Ishikawa (cell line): ENCODE results near the gene VAPB.

Experiments used
- CEBPB ChIP-seq: IDR thresholded peaks from 2 replicates; pipeline ENCODE4 v1.6.1; 2012
- CREB1 ChIP-seq: IDR thresholded peaks from 2 replicates; pipeline ENCODE4 v1.6.1; 2012; ENCODE audit warnings: low read depth
- EGR1 ChIP-seq: IDR thresholded peaks from 2 replicates; pipeline ENCODE4 v1.6.1; 2012
- EP300 ChIP-seq: IDR thresholded peaks from 2 replicates; pipeline ENCODE4 v1.6.1; 2012; ENCODE audit warnings: borderline replicate concordance
- FOXM1 ChIP-seq: IDR thresholded peaks from 2 replicates; pipeline ENCODE4 v1.6.1; 2012; ENCODE audit warnings: low read depth, borderline replicate concordance
- MAX ChIP-seq: IDR thresholded peaks from 2 replicates; pipeline ENCODE4 v1.6.1; 2012
- NFIC ChIP-seq: IDR thresholded peaks from 2 replicates; pipeline ENCODE4 v1.6.1; 2012
- RAD21 ChIP-seq: IDR thresholded peaks from 2 replicates; pipeline ENCODE4 v1.6.1; 2012; ENCODE audit warnings: low read depth
- REST ChIP-seq: IDR thresholded peaks from 2 replicates; pipeline ENCODE4 v1.6.1; 2012; ENCODE audit warnings: low read depth, mild to moderate bottlenecking
- TAF1 ChIP-seq: IDR thresholded peaks from 2 replicates; pipeline ENCODE4 v1.6.1; 2012; ENCODE audit warnings: low read depth, mild to moderate bottlenecking
- TCF12 ChIP-seq: IDR thresholded peaks from 2 replicates; pipeline ENCODE4 v1.6.1; 2012; ENCODE audit warnings: low read depth
- TEAD4 ChIP-seq: IDR thresholded peaks from 2 replicates; pipeline ENCODE4 v1.6.1; 2012
- YY1 ChIP-seq: IDR thresholded peaks from 2 replicates; pipeline ENCODE4 v1.6.1; 2012; ENCODE audit warnings: low read depth
- ZBTB7A ChIP-seq: IDR thresholded peaks from 2 replicates; pipeline ENCODE4 v1.6.1; 2012; ENCODE audit warnings: low read depth
- TF ChIP-seq, protein P1 (sequence below): IDR thresholded peaks from 2 replicates; pipeline ENCODE4 v1.6.1; 2012

Gene VAPB

DNA sequence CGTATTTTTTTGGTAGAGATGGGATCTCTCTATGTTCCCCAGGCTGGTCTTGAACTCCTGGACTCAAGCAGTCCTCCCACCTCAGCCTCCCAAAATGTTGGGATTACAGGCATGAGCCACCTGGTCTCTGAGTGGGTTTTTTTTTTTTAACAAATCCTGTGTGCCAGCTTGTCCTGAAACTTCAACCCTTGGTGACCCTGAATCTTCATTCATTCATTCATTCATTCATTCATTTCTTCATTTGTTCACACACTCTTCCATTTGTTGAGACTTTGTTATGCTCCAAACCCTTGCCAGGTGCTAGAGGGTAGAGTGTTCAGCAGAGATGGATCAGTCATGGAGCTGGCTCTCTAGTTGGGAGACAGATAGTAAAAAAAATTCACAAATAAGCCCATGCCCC lies 12.0 kb upstream of the VAPB start:
- TF ChIP-seq CREB1 (no peak), TCF12 (no peak), RAD21 (no peak), YY1 (no peak), REST (no peak), NFIC (no peak), ZBTB7A (no peak)
- TF ChIP-seq, protein P1, sequence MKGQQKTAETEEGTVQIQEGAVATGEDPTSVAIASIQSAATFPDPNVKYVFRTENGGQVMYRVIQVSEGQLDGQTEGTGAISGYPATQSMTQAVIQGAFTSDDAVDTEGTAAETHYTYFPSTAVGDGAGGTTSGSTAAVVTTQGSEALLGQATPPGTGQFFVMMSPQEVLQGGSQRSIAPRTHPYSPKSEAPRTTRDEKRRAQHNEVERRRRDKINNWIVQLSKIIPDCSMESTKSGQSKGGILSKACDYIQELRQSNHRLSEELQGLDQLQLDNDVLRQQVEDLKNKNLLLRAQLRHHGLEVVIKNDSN = no peak

DNA sequence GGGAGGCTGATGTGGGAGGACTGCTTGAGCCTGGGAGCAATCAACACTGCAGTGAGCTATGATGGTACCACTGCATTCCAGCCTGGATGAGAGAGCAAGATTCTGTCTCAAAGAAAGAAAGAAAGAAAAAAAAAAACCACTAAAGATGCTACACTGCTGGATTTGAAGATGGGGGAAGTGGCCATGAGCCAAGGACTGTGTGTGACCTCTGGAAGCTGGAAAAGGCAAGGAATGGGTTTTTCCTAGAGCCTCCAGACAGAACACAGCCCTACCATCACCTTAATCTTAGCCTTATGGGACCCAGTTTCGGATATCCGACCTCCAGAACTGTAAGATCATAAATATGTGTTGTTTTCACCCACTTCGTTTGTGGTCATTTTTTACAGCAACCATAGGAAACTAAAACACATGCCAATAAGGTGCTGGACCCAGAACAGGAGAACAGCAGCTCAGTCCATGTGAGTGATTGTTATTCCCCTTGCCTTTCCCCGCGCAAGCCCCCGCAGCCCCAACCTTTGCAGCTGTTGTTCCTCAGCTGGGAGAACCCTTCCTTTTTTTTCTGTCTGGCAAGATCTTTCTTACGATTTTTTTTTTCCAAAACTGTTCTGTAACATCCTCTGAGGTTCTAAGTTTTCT lies 11.1 kb upstream of the VAPB start:
- no peak for TF ChIP-seq CREB1
- no peak for TF ChIP-seq CEBPB
- TF ChIP-seq MAX = no peak
- TF ChIP-seq FOXM1 = no peak
- TF ChIP-seq TCF12 = no peak
- TF ChIP-seq RAD21 = no peak
- TF ChIP-seq TEAD4 = no peak
- no peak for TF ChIP-seq YY1
- no peak for TF ChIP-seq REST
- TF ChIP-seq ZBTB7A = no peak
- TF ChIP-seq TAF1 = no peak
- TF ChIP-seq, protein P1 = no peak

GRCh38 chr20:58378704-58379103 lies 10.3 kb upstream of the VAPB start:
- TF ChIP-seq EGR1 (no peak), TEAD4 (no peak), MAX (no peak), ZBTB7A (no peak), CEBPB (no peak), TAF1 (no peak)

DNA sequence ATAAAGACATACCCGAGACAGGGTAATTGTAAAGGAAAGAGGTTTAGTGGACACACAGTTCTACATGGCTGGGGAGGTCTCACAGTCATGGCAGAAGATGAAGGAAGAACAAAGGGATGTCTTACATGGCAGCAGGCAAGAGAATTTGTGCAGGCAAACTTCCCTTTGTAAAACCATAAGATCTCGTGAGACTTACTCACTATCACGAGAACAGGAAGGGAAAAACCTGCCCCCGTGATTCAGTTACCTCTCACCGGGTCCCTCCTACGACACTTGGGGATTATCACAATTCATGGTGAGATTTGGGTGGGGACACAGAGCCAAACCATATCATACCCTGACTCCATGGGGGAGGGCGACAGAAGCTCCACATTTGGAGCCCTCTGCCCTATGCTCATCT lies 7.4 kb upstream of the VAPB start:
- TF ChIP-seq, protein P1 = no peak
- TF ChIP-seq REST (no peak), EGR1 (no peak), ZBTB7A (no peak), EP300 (no peak), TAF1 (no peak), TEAD4 (no peak), CEBPB (no peak), FOXM1 (no peak), TCF12 (no peak)

DNA sequence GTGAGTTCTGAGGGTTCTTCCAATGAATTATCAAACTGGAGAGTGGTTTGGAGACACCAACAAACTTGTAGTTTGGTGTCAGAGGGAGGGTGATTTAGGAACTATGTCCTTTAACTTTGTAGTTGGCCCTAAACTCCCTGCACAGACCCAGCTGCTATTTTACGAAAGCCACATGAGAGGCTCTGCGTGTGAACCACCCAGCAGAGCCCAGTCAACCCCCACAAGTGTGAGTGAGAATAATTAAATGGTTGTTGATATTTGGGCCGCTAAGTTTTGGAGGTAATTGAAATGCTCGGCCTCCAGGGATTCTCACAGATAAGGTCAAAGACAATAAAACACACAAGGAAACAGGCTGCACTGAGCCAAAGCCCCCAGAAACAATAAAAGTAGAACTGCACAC lies 6.9 kb upstream of the VAPB start:
- TF ChIP-seq EGR1 (no peak), CREB1 (no peak), YY1 (no peak), TCF12 (no peak), RAD21 (no peak), NFIC (no peak), TAF1 (no peak), ZBTB7A (no peak), EP300 (no peak), CEBPB (no peak)
- TF ChIP-seq, protein P1 = no peak
